Nephron (organoid): ENCODE data around the gene CD22.
"Not testable (repeated sequence)": the region's sequence is repeated elsewhere in the genome, so short reads cannot be mapped to it uniquely, and the experiment has no call there.

Experiments
- H3K27ac Mint-ChIP-seq, 3 experiments: 2 replicates each; pipeline ENCODE4 v1.8.0; 2020; ENCODE audit warnings: mixed read lengths in 3 of 3, mild to moderate bottlenecking in 2 of 3, moderate library complexity in 1 of 3
- H3K27me3 Mint-ChIP-seq: 2 replicates; pipeline ENCODE4 v1.8.0; 2021; ENCODE audit warnings: low read depth, mild to moderate bottlenecking, moderate library complexity, mixed read lengths
- H3K36me3 Mint-ChIP-seq: 2 replicates; pipeline ENCODE4 v1.8.0; 2020; ENCODE audit warnings: low read depth, mixed read lengths
- H3K4me1 Mint-ChIP-seq: 2 replicates; pipeline ENCODE4 v1.8.0; 2020; ENCODE audit warnings: mixed read lengths
- H3K4me3 Mint-ChIP-seq, 3 experiments: 2 replicates each; pipeline ENCODE4 v1.8.0; 2020; ENCODE audit warnings: mild to moderate bottlenecking in 3 of 3, mixed read lengths in 3 of 3, moderate library complexity in 2 of 3
- H3K9me3 Mint-ChIP-seq: 2 replicates; pipeline ENCODE4 v1.8.0; 2020; ENCODE audit warnings: mixed read lengths
- CTCF ChIP-seq, 3 experiments: fragments of 200-600 bp; sonication (generic); IDR thresholded peaks; one replicate each; pipeline ENCODE4 v1.5.0; 2021; ENCODE audit warnings: antibody characterized with exemption in 3 of 3; ENCODE audit not compliant: unreplicated experiment in 3 of 3

CD22 gene

GRCh38 chr19:35363711-35364425 lies 34.9 kb downstream of the CD22 start:
- Mint-ChIP-seq H3K4me1 (no peaks in the 10 kb centered on the region), H3K27ac (no peak overlapping the region), H3K4me3 (no peak overlapping the region), H3K27me3 (peaks cover 9% of the 10 kb centered on the region), H3K9me3 (no peaks in the 10 kb centered on the region), H3K36me3 (no peaks in the 10 kb centered on the region)
- no peak for TF ChIP-seq CTCF (IDR thresholded peaks at IDR 0.05; ENCODE audit: unreplicated experiment in 3 of 3)

GRCh38 chr19:35365303-35365702 lies 36.3 kb downstream of the CD22 start:
- Mint-ChIP-seq H3K4me1 (no peaks in the 10 kb centered on the region), H3K27me3 (peaks cover 9% of the 10 kb centered on the region), H3K4me3 (no peak overlapping the region), H3K36me3 (no peaks in the 10 kb centered on the region), H3K27ac (no peak overlapping the region), H3K9me3 (no peaks in the 10 kb centered on the region)
- no peak for TF ChIP-seq CTCF (IDR thresholded peaks at IDR 0.05; ENCODE audit: unreplicated experiment in 3 of 3)

- no peaks in the 10 kb centered on the region for H3K4me1 Mint-ChIP-seq
Measured at GRCh38 chr19:35368378-35368777, 39.4 kb downstream of the CD22 start.

GRCh38 chr19:35369522-35369921 lies 40.5 kb downstream of the CD22 start:
- H3K4me3 Mint-ChIP-seq = no peak overlapping the region
- no peaks in the 10 kb centered on the region for H3K4me1 Mint-ChIP-seq
- no peak overlapping the region for H3K27ac Mint-ChIP-seq

More at GRCh38 chr19:35368378-35368777, 39.4 kb downstream of the CD22 start:
- Mint-ChIP-seq H3K27ac (no peak overlapping the region), H3K9me3 (no peaks in the 10 kb centered on the region), H3K4me3 (no peak overlapping the region), H3K36me3 (no peaks in the 10 kb centered on the region), H3K27me3 (peaks cover 5% of the 10 kb centered on the region)
- TF ChIP-seq CTCF (IDR thresholded peaks at IDR 0.05; ENCODE audit: unreplicated experiment in 3 of 3) = no peak

GRCh38 chr19:35370722-35371121 lies 41.7 kb downstream of the CD22 start, which contains the start of gene GPR42:
TSS of gene GPR42 (plus strand) at chr19:35371068. CDS start at chr19:35371360, 292 bp downstream.
- Mint-ChIP-seq H3K4me1 (no peaks in the 10 kb centered on the region), H3K36me3 (no peaks in the 10 kb centered on the region), H3K9me3 (no peaks in the 10 kb centered on the region), H3K27ac (no peak within 1 kb of the TSS), H3K4me3 (no peak within 1 kb of the TSS), H3K27me3 (peaks cover 5% of the 10 kb centered on the region)
- TF ChIP-seq CTCF (IDR thresholded peaks at IDR 0.05; ENCODE audit: unreplicated experiment in 3 of 3) = no peak

More at GRCh38 chr19:35369522-35369921, 40.5 kb downstream of the CD22 start:
- Mint-ChIP-seq H3K36me3 (no peaks in the 10 kb centered on the region), H3K27me3 (peaks cover 5% of the 10 kb centered on the region), H3K9me3 (no peaks in the 10 kb centered on the region)
- TF ChIP-seq CTCF (IDR thresholded peaks at IDR 0.05; ENCODE audit: unreplicated experiment in 3 of 3) = no peak

GRCh38 chr19:35373492-35373891 lies 44.5 kb downstream of the CD22 start:
- TF ChIP-seq CTCF (IDR thresholded peaks at IDR 0.05; ENCODE audit: unreplicated experiment in 3 of 3) = no peak
- H3K9me3 Mint-ChIP-seq = no peaks in the 10 kb centered on the region
- no peak overlapping the region for H3K27ac Mint-ChIP-seq
- no peak overlapping the region for H3K4me3 Mint-ChIP-seq
- H3K36me3 Mint-ChIP-seq = no peaks in the 10 kb centered on the region
- no peaks in the 10 kb centered on the region for H3K4me1 Mint-ChIP-seq
- peaks cover 9% of the 10 kb centered on the region for H3K27me3 Mint-ChIP-seq

GRCh38 chr19:35374031-35374430 lies 45.0 kb downstream of the CD22 start:
- not testable (repeated sequence) for H3K4me1 Mint-ChIP-seq, H3K9me3 Mint-ChIP-seq, H3K27me3 Mint-ChIP-seq, H3K36me3 Mint-ChIP-seq, H3K27ac Mint-ChIP-seq, H3K4me3 Mint-ChIP-seq
